HG02610 (cell line): ENCODE results near the gene BBS9.

Experiments
- ATAC-seq: cut with Tn5 transposase; IDR thresholded peaks from one replicate; pipeline ENCODE4 v1.9.1; 2021; ENCODE audit warnings: mild to moderate bottlenecking, moderate library complexity; ENCODE audit not compliant: unreplicated experiment

BBS9 gene

GRCh38 chr7:33536398-33537103 is 407.2 kb downstream of the BBS9 start:
- ATAC-seq, result no peak

- no peak for ATAC-seq
These were observed 407.7 kb downstream of the BBS9 start for GRCh38 chr7:33537104-33537477.

- no peak for ATAC-seq
These were observed 409.8 kb downstream of the BBS9 start for GRCh38 chr7:33539198-33539597.

- ATAC-seq, result no peak
These were observed 410.5 kb downstream of the BBS9 start for GRCh38 chr7:33539659-33540400.

- ATAC-seq, result no peak
These were observed 418.5 kb downstream of the BBS9 start for GRCh38 chr7:33547880-33548279.

GRCh38 chr7:33550363-33550762 is 421.0 kb downstream of the BBS9 start:
- ATAC-seq, result no peak

GRCh38 chr7:33550979-33551378 is 421.6 kb downstream of the BBS9 start:
- ATAC-seq, result no peak

GRCh38 chr7:33554046-33554445 is 424.7 kb downstream of the BBS9 start:
- ATAC-seq, result no peak

- ATAC-seq, result no peak
These were observed 425.2 kb downstream of the BBS9 start for GRCh38 chr7:33554576-33554975.

GRCh38 chr7:33556472-33556871 is 427.1 kb downstream of the BBS9 start:
- ATAC-seq, result no peak

- ATAC-seq, result no peak
These were observed 429.4 kb downstream of the BBS9 start for GRCh38 chr7:33558549-33559323.

- ATAC-seq, result no peak
These were observed 430.0 kb downstream of the BBS9 start for GRCh38 chr7:33559324-33559710.

GRCh38 chr7:33562996-33563395 is 433.6 kb downstream of the BBS9 start:
- no peak for ATAC-seq

GRCh38 chr7:33563651-33564050 is 434.3 kb downstream of the BBS9 start:
- no peak for ATAC-seq

- no peak for ATAC-seq
These were observed 448.8 kb downstream of the BBS9 start for GRCh38 chr7:33578166-33578565.

GRCh38 chr7:33578881-33579672 is 449.7 kb downstream of the BBS9 start:
- ATAC-seq, result no peak

GRCh38 chr7:33579673-33579960 is 450.3 kb downstream of the BBS9 start:
- no peak for ATAC-seq

GRCh38 chr7:33581236-33581635 is 451.9 kb downstream of the BBS9 start:
- ATAC-seq, result no peak

- ATAC-seq, result no peak
These were observed 452.7 kb downstream of the BBS9 start for GRCh38 chr7:33582104-33582503.

- no peak for ATAC-seq
These were observed 453.2 kb downstream of the BBS9 start for GRCh38 chr7:33582533-33582932.

- ATAC-seq, result no peak
These were observed 460.5 kb downstream of the BBS9 start for GRCh38 chr7:33589911-33590310.
